ENCODE measurements around the gene BANP.
A peak's percentile ranks its signal among the peaks of the same experiment; 100 is the strongest.
"Not testable (repeated sequence)": the region's sequence is repeated elsewhere in the genome, so short reads cannot be mapped to it uniquely, and the experiment has no call there.

The BANP gene

GRCh38 chr16:87979352-87979751, 28.1 kb downstream of the BANP start:
- no peak for TF ChIP-seq CTCF (conservative IDR thresholded peaks at IDR 0.05; ENCODE audit: low read length)
- no peak for DNase-seq (ENCODE audit: low read depth)
- H3K4me3 ChIP-seq (ENCODE audit: low read length), result no peak overlapping the region

- not testable (repeated sequence) for H3K4me3 ChIP-seq (ENCODE audit: low read length); DNase-seq (ENCODE audit: low read depth)
Measured at GRCh38 chr16:87979911-87980630, 28.8 kb downstream of the BANP start.

- DNase-seq (ENCODE audit: low read depth); H3K4me3 ChIP-seq (ENCODE audit: low read length): not testable (repeated sequence)
Measured at GRCh38 chr16:87981376-87981775, 30.1 kb downstream of the BANP start.

GRCh38 chr16:87982581-87983041, 31.4 kb downstream of the BANP start:
- no peak overlapping the region for H3K4me3 ChIP-seq (ENCODE audit: low read length)
- DNase-seq (ENCODE audit: low read depth), result no peak
- no peak for TF ChIP-seq CTCF (conservative IDR thresholded peaks at IDR 0.05; ENCODE audit: low read length)

GRCh38 chr16:87983072-87983736, 32.0 kb downstream of the BANP start:
- not testable (repeated sequence) for H3K4me3 ChIP-seq (ENCODE audit: low read length)
- peak; percentile 55 for TF ChIP-seq CTCF (conservative IDR thresholded peaks at IDR 0.05; ENCODE audit: low read length)
- DNase-seq (ENCODE audit: low read depth), result peak; percentile 20

GRCh38 chr16:87983737-87984097, 32.5 kb downstream of the BANP start:
- peak; percentile 57 for DNase-seq (ENCODE audit: low read depth)
- H3K4me3 ChIP-seq (ENCODE audit: low read length), result not testable (repeated sequence)

- DNase-seq (ENCODE audit: low read depth); H3K4me3 ChIP-seq (ENCODE audit: low read length): not testable (repeated sequence)
Measured at GRCh38 chr16:87984180-87984579, 32.9 kb downstream of the BANP start.

- H3K4me3 ChIP-seq (ENCODE audit: low read length), result no peak overlapping the region
- no peak for DNase-seq (ENCODE audit: low read depth)
- no peak for TF ChIP-seq CTCF (conservative IDR thresholded peaks at IDR 0.05; ENCODE audit: low read length)
Measured at GRCh38 chr16:87984632-87985267, 33.5 kb downstream of the BANP start.

- DNase-seq (ENCODE audit: low read depth), result not testable (repeated sequence)
Measured at GRCh38 chr16:87985493-87985892, 34.3 kb downstream of the BANP start.

More at GRCh38 chr16:87985493-87985892, 34.3 kb downstream of the BANP start:
- H3K4me3 ChIP-seq (ENCODE audit: low read length), result not testable (repeated sequence)
